ENCODE measurements around the gene ZNF423.

- TF ChIP-seq CTCF (IDR thresholded peaks at IDR 0.05; ENCODE audit: low read depth, low read length, poor library complexity, severe bottlenecking) (no peak), EZH2phosphoT487 (IDR thresholded peaks at IDR 0.05; ENCODE audit: borderline replicate concordance, low read length) (no peak)
Observed at GRCh38 chr16:49896447-49896964, 40.6 kb upstream of the ZNF423 start.

Data from DOHH2 (cell line).